Measurements from ENCODE around the gene KCNJ2.

KCNJ2 gene

DNA sequence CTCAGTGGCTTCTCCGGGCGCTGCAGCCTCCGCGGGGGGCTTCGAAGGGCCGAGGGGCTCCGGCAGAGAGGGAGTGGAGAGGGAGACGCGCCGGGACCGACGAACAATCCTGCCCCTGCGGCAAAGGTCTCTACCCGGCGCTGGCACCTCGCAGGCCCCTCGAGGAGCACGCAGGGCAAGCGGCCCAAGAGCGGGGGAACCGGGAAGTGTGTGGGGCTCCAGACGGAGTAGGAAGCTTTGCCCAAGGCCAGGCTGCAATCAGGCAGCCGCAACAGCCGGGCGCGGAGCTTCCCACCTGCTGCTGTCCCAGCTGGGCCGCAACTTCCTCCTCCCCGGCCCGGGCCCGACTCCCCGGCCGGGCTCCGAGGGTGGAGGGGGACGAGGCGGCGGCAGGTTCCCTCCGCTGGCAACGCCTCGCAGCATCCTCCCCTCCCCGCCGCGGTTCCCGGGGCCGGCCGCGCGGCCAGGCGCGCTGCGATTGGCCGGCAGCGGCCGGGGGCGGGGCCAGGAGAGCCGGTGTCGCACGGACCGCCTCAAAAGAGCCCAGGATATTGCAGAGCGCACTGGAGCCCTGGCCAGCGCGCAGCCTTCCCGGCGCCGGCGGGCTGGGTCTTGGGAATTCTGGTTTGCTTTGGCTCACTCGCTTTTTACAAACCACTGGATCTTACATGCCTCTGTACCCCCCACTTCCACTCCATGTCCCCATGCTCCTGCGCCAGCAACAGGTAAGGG is at the start of gene KCNJ2:
TSS of gene KCNJ2 (plus strand) at position 556 of the 732 bp plus-strand sequence. CDS start 5,508 bp downstream, outside the sequence.
- DNase-seq (ENCODE audit: low read depth in 1 of 2, low spot score in 1 of 2) = peak in 1 of 2 donors; percentile 2

DNA sequence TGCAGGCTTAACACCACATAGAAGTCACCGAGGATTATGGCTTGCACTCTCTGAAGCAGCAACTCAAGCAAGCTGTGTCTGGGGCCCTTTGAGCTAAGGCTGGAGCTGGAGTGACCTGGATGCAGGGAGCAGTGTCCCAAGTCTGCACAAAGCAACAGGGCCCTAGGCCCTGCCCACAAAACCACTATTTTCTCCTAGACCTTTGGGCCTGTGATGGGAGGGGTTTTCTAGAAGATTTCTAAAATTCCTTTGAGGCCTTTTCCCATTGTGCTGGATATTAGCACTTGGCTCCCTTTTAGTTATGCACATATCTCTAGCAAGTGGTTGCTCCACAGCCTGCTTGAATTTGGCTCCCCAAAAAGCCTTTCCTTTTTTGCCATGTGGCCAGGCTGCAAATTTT is 49.8 kb upstream of the KCNJ2 start:
- DNase-seq (ENCODE audit: low read depth in 1 of 2, low spot score in 1 of 2) = no peak

DNA sequence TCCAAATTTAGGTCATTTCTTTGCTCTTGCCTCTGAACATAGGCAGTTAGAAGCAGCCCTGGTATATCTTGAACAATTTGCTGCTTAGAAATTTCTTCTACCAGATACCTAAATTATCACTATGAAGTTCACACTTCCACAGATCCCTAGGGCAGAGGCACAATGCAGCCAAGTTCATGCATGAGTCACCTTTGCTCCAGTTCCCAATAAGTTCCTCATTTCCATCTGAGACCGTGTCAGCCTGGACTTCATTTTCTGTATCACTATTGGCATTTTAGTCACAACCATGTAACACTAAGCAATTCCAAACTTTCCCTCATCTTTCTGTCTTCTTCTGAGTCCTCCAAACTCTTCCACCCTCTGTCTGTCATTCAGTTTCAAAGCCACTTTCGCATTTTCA is 49.3 kb upstream of the KCNJ2 start:
- no peak for DNase-seq (ENCODE audit: low read depth in 1 of 2, low spot score in 1 of 2)

DNA sequence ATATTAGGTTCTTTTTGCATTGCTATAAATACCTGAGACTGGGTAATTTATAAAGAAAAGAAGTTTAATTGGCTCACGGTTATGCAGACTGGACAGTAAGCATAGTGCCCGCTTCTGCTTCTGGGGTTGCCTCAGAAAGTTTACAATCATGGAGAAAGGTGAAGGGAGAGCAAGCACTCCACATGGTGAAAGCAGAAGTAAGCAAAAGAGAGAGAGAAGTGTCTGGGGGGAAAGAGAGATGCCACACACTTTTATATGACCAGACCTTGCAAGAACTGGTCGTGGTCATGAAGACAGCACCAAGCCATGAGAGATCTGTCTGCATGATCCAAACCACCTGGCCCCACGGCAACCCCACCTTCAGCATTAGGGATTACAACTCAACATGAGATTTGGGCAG is 48.9 kb upstream of the KCNJ2 start:
- no peak for DNase-seq (ENCODE audit: low read depth in 1 of 2, low spot score in 1 of 2)

DNA sequence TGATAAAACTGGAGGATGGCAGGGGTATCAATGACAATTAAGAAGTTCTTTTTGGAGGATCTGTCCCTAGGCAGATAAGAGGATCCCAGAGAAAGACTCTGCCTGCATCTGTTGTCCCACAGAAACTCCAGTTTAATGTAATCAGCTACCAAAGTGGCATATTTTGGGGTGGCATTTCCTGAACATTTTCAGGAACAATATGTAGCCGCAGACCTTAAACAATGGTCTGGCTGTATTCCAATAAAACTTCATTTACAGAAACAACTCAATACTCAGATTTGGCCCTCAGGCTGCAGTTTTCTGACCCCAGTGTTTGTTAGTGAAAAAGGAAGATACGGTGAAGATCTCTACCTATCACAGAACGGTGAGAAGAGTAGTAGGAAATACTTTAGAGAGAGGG is 48.2 kb upstream of the KCNJ2 start:
- DNase-seq (ENCODE audit: low read depth in 1 of 2, low spot score in 1 of 2) = no peak

DNA sequence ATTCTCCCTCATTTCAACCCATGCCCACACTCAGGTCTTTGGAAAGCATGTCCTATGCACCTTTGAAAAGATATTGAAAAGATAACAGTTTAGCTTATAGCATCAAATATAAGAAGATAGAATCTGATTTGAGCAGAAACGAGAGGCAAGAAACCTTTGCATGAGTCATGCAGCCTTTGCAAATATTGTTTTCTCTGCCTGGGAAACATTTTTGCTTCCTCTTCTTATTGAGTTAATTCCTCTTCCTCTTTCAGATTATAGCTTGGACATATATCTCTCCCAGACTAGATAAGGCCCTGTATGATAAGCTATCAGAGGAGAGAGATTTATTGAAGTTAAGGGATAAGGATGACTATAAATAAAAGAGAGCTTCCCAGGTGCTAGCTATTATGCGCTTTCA is 46.1 kb upstream of the KCNJ2 start:
- no peak for DNase-seq (ENCODE audit: low read depth in 1 of 2, low spot score in 1 of 2)

DNA sequence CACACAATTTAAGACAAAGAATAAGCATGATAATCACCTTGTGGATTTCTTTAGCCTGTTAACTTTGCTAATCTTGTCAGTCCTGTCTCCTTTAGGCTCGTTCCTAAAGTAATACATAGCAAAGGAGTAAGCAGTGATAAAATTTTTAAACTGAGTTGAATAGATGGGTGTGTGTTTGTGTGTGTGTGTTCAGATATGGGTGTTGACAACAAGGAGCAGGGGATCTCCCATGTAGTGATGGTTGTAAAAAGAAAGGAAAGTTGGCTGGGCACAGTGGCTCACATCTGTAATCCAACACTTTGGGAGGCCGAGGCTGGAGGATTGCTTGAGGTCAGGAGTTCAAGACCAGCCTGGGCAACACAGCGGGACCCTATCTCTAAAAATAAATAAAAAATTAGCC is 44.6 kb upstream of the KCNJ2 start:
- DNase-seq (ENCODE audit: low read depth in 1 of 2, low spot score in 1 of 2) = no peak

DNA sequence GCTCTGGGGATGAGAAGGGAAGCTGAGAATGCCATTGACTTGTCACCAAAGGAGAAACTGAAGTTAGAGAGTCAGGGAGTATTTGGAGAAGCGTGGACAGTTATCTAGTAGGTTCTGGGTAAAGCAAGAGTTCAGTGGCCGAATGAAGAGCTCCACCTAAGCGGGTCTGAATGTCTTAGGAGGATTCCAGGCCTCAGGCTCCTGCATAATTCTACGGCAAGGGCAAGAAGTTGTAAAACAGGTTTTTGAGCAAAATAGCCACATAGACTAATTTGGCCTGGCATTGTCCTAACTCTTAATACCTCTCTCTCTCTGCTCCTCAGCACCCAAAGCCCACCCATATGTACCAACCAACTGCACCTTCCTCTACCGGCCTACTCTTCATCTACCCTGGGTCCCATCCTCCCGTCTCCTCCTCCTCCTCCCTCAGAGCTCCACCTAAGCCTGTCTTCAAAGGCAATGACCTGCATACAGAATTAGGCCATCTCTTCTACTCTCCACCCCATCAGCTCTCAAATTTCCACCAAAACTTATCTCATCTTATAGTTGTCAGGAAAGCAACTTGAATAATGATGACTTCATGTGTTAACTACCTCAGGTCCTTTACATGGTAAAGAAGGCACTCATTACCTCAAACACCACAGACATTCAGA is 42.0 kb upstream of the KCNJ2 start:
- DNase-seq (ENCODE audit: low read depth in 1 of 2, low spot score in 1 of 2) = no peak

DNA sequence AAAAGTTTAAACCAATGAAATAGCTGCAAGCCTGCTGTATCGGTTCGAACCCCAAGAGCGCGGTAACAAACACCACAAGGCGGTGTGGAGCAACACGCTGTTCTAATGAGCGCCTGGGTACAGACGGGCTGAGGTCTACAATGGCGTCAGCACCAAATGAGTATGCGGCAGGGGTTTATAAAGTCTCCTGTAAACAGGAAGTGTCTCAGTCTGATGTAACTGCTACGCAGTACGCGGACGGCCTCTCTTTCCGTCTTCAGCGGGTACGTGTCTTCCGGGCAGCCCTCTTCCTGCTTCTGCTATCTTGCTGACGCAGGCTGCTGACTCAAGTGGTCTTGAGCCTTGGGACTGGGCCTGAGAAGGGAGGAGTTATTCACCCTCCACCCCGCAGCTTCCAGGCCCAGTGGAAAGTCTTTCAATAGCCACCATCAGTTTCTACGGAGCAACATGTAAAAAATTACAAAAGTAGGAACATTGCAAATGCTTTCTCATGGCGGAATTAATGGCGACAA is 40.5 kb upstream of the KCNJ2 start:
- no peak for DNase-seq (ENCODE audit: low read depth in 1 of 2, low spot score in 1 of 2)

DNA sequence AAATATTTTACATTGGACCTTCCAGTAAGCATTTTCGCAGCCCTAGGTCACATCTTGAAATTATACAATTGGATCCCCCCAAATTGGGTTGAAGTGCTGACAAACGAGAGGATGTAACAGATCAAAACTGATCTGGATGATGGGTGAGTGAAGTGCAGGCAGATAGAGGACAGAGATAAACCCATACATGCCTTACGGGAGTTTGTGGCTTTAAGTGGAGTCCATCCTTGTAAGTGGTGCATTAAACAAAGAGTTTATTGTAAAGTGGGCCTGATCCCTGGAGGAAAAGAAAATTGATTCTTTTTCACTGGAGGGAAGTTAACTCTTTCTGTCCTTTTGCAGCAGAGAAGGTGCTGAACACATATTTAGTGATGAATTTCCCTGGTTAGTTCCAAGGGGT is 39.0 kb upstream of the KCNJ2 start:
- no peak for DNase-seq (ENCODE audit: low read depth in 1 of 2, low spot score in 1 of 2)

DNA sequence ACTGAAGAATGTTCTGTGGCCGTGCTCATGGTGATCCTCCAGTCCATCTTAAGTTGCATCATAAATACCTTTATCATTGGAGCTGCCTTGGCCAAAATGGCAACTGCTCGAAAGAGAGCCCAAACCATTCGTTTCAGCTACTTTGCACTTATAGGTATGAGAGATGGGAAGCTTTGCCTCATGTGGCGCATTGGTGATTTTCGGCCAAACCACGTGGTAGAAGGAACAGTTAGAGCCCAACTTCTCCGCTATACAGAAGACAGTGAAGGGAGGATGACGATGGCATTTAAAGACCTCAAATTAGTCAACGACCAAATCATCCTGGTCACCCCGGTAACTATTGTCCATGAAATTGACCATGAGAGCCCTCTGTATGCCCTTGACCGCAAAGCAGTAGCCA is 36.8 kb upstream of the KCNJ2 start:
- no peak for DNase-seq (ENCODE audit: low read depth in 1 of 2, low spot score in 1 of 2)

DNA sequence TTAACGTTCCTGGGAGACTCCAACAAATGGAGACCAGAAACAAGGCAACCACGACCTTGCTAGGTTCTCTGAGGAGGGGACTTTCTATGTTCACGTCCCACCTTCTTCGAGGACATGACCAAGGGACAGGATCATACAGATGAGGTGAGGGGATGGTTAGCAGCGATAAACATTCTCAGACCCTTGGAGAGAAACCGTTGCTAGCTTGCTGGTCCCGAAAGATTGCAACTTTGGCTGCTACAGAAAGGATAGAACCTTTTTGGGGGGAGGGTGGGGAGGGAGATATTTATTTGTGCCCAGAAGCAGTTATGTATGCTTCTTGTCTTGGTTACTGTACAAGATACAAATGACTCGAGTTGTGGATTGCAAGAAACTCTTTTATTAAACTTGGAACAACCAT is 35.3 kb upstream of the KCNJ2 start:
- no peak for DNase-seq (ENCODE audit: low read depth in 1 of 2, low spot score in 1 of 2)

DNA sequence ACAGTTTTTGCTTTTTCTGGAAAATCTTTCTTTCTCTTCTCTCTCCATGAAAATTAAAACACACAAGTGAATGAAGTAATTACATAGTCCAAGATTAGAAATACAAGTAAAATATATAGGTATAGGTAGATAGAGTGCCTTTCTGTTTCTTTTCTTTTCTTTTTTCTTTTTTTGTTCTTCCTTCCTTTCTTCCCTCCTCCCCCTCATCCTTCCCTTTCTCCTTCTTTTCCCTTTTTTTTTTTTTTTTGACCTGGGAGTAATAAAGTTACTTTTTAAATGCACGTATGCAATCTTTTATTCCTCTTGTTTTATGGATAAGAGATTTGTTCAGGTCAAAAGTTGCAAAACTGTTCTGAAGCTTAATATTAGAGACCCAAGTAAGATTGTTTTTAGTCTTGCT is 34.6 kb upstream of the KCNJ2 start:
- no peak for DNase-seq (ENCODE audit: low read depth in 1 of 2, low spot score in 1 of 2)

DNA sequence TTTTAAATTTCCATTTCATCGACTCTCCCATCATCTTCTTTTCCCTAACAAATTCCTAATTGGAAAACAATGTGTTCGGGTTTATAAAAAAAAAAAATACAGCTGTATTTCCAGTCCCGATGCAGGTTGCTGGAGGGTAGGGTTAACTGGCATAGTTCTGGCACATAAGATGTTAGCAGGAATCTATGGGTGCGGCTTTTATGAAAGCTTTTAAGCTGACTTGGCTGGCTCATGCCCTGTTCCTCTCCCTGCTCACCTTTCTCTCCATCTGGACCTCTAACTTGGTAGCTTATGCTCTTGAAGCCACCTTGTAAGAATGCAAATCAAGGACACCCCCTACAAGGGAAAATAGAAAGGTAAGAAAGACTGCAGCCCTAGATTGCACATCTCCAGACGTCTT is 33.2 kb upstream of the KCNJ2 start:
- no peak for DNase-seq (ENCODE audit: low read depth in 1 of 2, low spot score in 1 of 2)

DNA sequence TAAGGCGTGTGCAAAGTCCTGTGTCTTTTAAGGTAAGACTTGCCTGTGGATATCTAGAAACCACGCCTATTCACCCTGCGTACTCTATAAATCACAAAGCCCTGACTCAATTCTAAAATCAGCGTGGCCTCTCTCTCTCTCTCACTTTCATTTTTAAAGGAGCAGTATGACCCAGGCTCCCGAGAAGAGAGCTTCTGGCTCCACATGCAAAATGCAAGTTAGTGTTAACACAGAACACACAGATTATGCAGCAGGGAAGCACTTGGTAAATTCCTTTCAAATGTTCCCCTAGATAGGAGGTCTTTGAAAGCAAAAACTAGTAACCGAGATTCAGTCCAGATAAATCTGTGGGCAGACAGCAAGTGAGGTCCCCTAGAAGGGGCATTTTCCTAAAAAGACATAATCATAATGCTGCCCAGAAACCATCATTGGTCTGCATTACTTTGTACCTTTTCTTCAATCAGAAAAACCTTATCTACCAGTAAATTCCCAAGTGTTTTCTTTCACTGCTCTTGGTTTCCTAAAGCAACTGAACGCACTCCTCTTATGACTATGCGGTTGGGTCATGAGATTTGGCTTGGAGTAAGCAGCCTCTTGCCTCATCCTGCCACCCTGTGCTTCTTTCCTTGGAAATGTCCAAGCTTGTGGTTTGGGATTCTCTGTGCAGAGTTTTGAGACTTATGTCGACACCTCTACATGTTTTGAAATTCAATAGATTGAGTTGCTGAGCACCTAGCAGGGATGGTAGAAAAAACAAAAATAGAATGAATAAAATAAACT is 31.7 kb upstream of the KCNJ2 start:
- no peak for DNase-seq (ENCODE audit: low read depth in 1 of 2, low spot score in 1 of 2)

DNA sequence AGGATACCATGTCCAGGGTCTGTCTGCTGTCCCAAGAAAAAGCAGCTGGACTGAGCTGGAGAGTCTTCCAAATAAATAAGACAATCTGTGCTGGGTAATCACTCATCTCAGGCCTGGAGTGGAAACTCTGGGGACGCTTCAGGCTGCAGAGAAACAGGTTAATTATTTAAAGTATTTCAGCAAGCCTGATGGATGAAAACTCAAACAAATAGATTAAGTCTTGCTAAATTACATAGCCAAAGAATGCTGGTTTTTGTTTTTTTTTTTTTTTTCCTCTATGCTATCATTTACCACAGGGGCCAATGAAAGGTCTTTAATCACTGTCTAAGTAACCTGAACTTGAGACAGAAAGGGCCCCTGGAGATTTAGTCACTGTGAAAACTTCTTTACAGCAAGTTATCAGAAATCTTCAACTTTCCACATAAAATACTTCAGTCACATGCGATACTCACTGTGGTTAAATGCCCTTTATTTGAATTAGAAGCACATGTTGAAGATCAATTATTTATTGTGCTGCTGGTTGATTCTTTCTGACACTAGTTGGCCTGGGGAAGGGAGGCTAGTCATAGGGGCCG is 31.0 kb upstream of the KCNJ2 start:
- DNase-seq (ENCODE audit: low read depth in 1 of 2, low spot score in 1 of 2) = no peak

DNA sequence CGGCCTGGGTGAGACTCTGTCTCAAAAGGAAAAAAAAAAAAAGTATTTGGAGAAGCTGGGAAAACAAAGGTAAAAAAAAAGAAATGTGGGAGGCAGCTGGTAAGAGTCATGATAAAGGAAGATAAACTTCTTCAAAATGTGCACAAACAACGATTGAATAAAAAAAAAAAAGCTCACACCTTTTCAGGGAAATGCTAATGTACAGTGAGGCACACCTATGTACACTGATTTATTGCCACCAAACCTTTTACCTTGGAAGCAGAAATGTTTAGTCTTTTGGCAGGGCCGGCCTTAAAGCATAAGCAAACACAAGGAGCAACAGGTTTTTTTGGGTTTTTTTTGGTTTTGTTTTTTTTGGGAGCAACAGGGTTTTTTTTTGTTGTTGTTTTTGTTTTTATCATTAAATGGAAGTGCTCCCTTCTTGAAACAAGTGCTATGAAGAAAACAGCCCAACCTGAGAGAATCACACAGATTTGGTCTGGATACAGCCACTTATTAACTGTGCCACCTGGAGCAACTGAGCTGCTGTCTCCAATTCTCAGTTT is 29.8 kb upstream of the KCNJ2 start:
- no peak for DNase-seq (ENCODE audit: low read depth in 1 of 2, low spot score in 1 of 2)

DNA sequence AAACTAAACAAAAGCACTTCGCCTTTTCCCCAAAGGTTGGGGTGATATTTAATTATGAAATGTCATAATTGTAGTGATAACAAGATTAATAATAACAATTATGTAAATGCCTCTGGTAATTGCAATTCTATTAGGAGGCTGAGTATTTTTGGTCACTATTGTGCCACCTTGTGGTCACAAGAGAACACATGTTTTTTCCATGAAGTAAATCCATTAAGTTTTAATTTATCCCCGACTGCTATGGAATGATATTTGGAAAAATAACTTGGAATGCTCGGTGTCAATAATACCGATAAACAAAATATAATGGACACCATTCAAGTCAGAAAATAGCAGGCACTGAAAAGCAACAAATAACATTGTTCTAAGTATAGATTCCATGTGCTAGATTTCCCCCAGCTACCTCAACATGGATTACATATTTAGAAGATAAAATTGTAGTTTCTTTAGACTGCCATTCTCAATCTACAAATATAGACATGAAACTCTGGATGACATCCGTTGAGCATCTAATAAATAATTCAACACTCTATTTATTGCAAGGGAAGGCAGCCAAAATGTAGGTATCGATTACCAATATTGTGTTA is 25.0 kb upstream of the KCNJ2 start:
- DNase-seq (ENCODE audit: low read depth in 1 of 2, low spot score in 1 of 2) = no peak

DNA sequence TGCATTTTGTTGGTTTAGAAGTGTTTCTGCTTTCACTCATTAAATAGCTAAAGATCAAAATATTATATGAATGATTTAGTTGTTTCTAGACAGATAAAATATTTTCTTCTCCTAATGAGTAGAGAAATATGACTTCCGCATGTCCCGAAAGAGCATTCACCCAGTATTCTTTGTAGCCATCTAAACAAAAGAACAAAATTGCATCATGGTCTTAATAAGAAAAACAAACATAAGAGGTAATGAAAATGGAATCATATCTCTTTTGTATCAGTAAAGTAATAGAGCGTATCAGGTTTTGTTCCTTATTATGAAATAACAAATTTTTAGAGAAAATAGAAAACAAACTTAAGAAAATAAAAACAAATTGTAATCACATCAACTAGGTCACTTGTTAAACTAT is 16.1 kb upstream of the KCNJ2 start:
- no peak for DNase-seq (ENCODE audit: low read depth in 1 of 2, low spot score in 1 of 2)

DNA sequence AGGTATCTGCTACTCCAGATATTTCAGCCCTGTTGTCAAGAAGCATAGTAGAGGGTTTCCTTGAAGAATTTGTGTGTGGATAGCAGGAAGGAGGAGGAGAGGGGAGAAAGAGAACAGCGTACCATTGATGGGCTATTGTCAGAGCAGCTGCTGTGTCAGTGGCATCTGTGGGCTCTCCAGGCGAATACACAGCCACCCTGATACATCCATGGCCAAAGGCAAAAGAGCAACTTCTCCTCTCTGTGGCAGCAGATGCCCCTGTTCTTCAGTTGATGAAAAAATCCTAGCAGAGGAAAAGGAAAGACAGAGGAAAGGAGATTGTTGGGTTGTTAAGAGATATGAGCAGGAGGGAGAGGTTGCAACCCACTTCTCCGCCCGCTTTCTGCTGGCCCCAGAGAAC is 12.2 kb upstream of the KCNJ2 start:
- DNase-seq (ENCODE audit: low read depth in 1 of 2, low spot score in 1 of 2) = no peak

DNA sequence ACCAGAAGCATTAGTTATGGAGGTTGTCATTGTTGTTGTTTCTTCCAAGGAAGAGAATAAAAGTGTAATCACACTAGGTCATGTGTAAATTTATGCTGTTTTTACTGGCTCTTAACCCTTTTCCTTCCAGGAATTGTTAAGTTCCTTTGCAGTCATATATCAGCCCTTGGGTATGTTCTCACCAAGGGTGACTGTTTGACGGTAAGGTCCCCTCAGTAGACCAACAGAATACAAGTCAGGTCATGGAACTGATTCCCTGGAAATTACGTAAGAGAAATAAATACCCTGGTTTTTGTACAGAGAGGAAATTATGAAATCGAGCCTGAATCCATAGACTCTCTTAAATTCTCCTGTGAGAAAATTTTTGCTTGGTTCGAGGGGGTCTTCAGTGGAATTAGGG is 11.2 kb upstream of the KCNJ2 start:
- DNase-seq (ENCODE audit: low read depth in 1 of 2, low spot score in 1 of 2) = no peak
